Fibroblast of lung (primary cell): ENCODE results near the gene NACA.

Source experiments
- EZH2 ChIP-seq: IDR thresholded peaks from 2 replicates; pipeline ENCODE4 v1.5.1; 2012; ENCODE audit warnings: low read length, control low read depth, mild to moderate bottlenecking; ENCODE audit errors: missing control alignments
- TF ChIP-seq, protein P1 (sequence below), 2 donors: IDR thresholded peaks in 1 of 2; conservative IDR thresholded peaks in 1 of 2; 1 replicate in 1 of 2; 2 replicates in 1 of 2; pipeline ENCODE4 v1.5.1; 2011 to 2012; ENCODE audit warnings: low read length in 2 of 2, control low read depth in 1 of 2, inconsistent platforms in 1 of 2, low read depth in 1 of 2, mild to moderate bottlenecking in 1 of 2

DNA sequence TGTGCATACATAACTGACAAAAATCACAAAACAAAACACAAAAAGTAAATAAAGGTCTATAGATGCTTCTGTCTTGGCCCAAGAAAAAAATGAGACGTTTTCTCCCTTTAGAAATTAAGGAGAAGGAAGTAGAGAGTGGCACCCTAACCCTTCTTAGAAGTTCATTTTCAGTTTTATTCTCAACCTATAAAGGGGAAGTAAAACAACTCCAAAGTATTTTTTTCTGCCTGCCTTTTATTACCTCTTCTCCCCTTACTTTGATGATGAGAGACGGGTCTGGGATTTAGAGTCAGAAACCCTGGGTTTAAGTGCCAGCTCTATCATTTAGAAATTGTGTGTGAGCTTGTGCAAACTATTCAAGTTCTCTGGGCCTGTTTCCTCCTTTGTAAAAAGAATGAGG is 24.3 kb upstream of the NACA start:
- TF ChIP-seq, protein P1, sequence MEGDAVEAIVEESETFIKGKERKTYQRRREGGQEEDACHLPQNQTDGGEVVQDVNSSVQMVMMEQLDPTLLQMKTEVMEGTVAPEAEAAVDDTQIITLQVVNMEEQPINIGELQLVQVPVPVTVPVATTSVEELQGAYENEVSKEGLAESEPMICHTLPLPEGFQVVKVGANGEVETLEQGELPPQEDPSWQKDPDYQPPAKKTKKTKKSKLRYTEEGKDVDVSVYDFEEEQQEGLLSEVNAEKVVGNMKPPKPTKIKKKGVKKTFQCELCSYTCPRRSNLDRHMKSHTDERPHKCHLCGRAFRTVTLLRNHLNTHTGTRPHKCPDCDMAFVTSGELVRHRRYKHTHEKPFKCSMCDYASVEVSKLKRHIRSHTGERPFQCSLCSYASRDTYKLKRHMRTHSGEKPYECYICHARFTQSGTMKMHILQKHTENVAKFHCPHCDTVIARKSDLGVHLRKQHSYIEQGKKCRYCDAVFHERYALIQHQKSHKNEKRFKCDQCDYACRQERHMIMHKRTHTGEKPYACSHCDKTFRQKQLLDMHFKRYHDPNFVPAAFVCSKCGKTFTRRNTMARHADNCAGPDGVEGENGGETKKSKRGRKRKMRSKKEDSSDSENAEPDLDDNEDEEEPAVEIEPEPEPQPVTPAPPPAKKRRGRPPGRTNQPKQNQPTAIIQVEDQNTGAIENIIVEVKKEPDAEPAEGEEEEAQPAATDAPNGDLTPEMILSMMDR (conservative IDR thresholded peaks at IDR 0.05 in 1 of 2, IDR thresholded peaks at IDR 0.05 in 1 of 2; ENCODE audit: low read depth in 1 of 2, low read length in 2 of 2): no peak
- TF ChIP-seq EZH2: no peak
